ENCODE measurements around the gene RANGAP1.

The RANGAP1 gene

DNA sequence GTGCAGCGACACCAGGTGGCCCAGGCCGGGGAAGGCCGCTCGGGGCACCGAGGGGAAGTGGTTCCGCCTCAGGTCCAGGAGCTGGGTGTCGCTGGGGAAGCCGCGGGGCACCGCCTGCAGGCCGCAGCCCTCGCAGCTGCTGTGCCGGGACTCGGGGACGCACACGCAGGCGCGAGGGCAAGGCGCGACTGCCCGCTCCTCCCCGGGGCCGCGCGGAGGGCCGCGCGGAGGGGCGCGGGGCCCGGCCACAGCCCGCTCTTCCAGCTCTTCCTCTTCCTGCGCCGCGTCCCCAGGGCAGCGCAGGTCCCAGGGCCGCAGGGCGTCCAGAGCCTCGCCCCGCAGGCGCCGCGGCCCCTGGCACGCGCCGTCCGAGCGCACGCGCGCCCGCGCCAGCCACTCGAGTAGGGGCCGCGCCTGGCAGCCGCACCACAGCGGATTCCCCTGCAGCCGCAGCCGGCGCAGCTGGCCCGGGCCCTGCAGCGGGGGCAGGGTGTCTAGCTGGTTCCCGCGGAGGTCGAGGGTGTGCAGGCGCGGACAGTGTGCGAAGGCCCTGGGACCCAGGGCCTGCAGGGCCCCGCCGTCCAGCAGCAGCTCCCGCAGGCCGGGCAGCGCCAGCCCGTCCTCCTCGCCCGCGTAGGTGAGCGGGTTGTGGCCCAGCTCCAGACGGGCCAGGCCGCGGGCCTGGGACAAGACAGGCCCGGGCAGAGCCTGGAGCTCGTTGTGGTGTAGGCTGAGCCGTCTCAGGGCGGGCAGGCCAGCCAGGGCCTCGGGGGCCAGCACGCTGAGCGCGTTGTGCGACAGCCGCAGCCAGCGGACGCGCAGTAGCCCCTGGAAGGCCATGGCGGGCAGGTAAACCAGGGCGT, 48.0 kb downstream of the RANGAP1 start:
- Mint-ChIP-seq H3K9me3 (ENCODE audit: low read depth) (no peaks in the 10 kb centered on the region), H3K36me3 (no peaks in the 10 kb centered on the region), H3K27me3 (no peaks in the 10 kb centered on the region), H3K4me1 (ENCODE audit: low read depth) (peaks cover 10% of the 10 kb centered on the region), H3K4me3 (peak overlapping the region; percentile 70), H3K27ac (no peak overlapping the region)

DNA sequence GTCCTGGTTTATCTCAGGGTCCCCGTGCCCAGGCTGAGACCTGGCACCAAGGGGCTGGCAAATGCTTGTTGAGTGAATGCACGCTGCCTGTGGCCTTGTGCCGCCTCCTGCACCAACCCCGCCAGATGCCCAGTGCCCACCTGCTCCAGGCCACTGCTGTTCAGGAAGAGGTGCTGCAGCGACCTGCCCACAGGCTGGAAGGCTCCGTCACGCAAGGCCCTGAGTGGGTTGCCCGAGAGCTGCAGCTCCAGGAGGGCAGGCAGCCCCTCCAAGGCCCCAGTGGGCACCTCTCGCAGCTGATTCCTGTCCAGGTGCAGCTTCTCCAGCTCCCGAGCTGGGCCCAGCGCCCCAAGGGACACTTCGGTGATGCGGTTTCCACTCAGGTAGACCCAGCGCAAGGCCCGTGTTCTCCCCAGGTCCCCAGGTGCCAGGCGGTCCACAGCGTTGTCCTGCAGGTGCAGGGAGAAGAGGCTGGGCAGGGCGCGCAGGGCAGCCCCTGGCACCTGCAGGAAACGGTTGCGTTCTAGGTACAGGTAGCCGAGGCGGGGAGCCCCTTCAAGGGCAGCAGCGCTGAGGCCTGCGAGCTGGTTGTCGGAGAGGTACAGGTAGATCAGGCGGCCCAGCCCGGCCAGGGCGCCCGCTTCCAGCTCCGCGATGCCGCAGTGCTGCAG, 48.8 kb downstream of the RANGAP1 start:
- H3K36me3 Mint-ChIP-seq, result no peaks in the 10 kb centered on the region
- H3K27ac Mint-ChIP-seq, result peak overlapping the region; percentile 58
- H3K27me3 Mint-ChIP-seq, result no peaks in the 10 kb centered on the region
- H3K4me1 Mint-ChIP-seq (ENCODE audit: low read depth), result peaks cover 10% of the 10 kb centered on the region
- H3K4me3 Mint-ChIP-seq, result peak overlapping the region; percentile 70
- no peaks in the 10 kb centered on the region for H3K9me3 Mint-ChIP-seq (ENCODE audit: low read depth)

DNA sequence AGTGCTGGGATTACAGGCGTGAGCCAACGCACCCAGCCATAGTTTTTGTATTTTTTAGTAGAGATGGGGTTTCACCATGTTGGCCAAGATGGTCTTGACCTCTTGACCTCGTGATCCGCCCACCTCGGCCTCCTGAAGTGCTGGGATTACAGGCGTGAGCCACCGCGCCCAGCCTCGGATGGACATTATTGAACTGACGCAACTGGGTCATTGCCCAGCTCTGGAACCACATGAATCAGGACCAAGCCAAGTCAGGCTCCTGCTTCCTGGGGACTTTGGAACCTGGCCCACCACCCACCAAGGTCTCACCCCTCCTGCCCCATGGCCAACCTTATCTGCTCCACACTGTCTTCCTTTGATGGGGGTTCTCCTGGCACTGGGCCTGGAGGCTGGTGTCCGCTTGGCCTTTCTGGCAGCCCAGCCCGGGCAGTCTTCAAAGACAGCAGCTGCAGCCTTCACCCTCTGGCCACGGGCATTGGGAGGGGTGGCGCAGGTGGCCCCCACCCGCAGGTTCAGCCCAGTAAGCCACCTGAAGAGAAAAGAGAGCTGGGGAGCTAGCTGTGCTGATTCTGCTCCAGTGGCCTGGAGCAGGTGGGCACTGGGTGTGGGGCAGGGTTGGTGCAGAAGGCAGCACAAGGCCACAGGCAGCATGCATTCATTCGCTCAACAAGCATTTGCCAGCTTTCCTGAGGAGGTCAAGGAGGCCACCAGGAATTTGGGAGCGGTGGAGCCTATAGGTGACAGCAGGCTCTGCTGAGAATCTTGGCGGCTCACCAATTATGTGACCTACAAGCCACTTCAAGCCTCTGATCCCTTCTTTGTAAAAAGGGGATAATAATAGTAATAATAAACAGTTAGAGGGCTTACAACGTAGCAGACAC, 50.9 kb downstream of the RANGAP1 start:
- H3K4me1 Mint-ChIP-seq (ENCODE audit: low read depth), result peaks cover 10% of the 10 kb centered on the region
- H3K36me3 Mint-ChIP-seq, result no peaks in the 10 kb centered on the region
- H3K27ac Mint-ChIP-seq, result no peak overlapping the region
- H3K27me3 Mint-ChIP-seq, result no peaks in the 10 kb centered on the region
- no peak overlapping the region for H3K4me3 Mint-ChIP-seq
- H3K9me3 Mint-ChIP-seq (ENCODE audit: low read depth), result no peaks in the 10 kb centered on the region

- no peaks in the 10 kb centered on the region for H3K27me3 Mint-ChIP-seq
- no peaks in the 10 kb centered on the region for H3K4me1 Mint-ChIP-seq (ENCODE audit: low read depth)
- H3K9me3 Mint-ChIP-seq (ENCODE audit: low read depth), result no peaks in the 10 kb centered on the region
- H3K4me3 Mint-ChIP-seq, result no peak overlapping the region
- H3K27ac Mint-ChIP-seq, result no peak overlapping the region
- H3K36me3 Mint-ChIP-seq, result no peaks in the 10 kb centered on the region
These were observed 54.6 kb downstream of the RANGAP1 start for GRCh38 chr22:41231369-41231768.

GRCh38 chr22:41230401-41230785, 55.6 kb downstream of the RANGAP1 start:
- no peak overlapping the region for H3K4me3 Mint-ChIP-seq
- no peaks in the 10 kb centered on the region for H3K4me1 Mint-ChIP-seq (ENCODE audit: low read depth)
- H3K27ac Mint-ChIP-seq, result no peak overlapping the region
- H3K9me3 Mint-ChIP-seq (ENCODE audit: low read depth), result no peaks in the 10 kb centered on the region
- H3K36me3 Mint-ChIP-seq, result no peaks in the 10 kb centered on the region
- no peaks in the 10 kb centered on the region for H3K27me3 Mint-ChIP-seq

DNA sequence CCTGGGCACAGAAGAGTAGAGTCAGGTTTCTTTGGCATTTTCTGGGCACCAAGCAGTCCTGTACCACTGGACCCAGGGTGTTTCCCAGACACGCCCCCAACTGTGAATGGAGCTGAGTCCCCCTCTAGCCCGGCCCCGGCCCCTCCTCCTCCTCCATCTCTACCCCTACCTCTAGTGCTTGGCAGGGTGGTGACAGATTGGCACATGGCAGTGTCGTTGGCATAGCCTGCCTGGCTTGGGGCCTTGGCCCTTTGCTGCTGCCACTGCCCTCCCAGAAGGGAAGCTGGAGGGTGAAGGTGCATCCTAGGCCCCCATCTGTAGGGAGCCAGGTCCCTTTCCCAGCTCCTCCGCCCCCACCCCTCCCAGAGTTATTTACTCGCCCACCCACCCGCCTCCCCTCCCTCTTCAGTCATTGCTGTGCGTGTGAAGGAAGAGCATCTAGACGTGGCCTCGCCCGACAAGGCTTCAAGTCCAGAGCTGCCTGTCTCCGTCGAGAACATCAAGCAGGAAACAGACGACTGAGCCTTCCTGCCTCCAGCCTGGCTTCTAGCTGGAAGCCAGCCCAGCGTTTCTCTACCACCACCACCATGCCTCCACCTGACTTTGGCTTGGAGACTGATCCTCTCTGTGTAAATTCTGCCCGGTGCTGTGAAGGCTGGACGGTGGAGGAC, 56.1 kb downstream of the RANGAP1 start:
- Mint-ChIP-seq H3K9me3 (ENCODE audit: low read depth) (no peaks in the 10 kb centered on the region), H3K4me3 (no peak overlapping the region), H3K27me3 (no peaks in the 10 kb centered on the region), H3K36me3 (no peaks in the 10 kb centered on the region), H3K27ac (no peak overlapping the region), H3K4me1 (ENCODE audit: low read depth) (no peaks in the 10 kb centered on the region)

GRCh38 chr22:41229215-41229614, 56.8 kb downstream of the RANGAP1 start:
- no peak overlapping the region for H3K4me3 Mint-ChIP-seq
- no peaks in the 10 kb centered on the region for H3K9me3 Mint-ChIP-seq (ENCODE audit: low read depth)
- H3K36me3 Mint-ChIP-seq, result no peaks in the 10 kb centered on the region
- H3K27ac Mint-ChIP-seq, result no peak overlapping the region
- no peaks in the 10 kb centered on the region for H3K4me1 Mint-ChIP-seq (ENCODE audit: low read depth)
- H3K27me3 Mint-ChIP-seq, result no peaks in the 10 kb centered on the region

GRCh38 chr22:41226723-41227655, 59.0 kb downstream of the RANGAP1 start:
- no peaks in the 10 kb centered on the region for H3K9me3 Mint-ChIP-seq (ENCODE audit: low read depth)
- no peaks in the 10 kb centered on the region for H3K27me3 Mint-ChIP-seq
- H3K4me3 Mint-ChIP-seq, result no peak overlapping the region
- H3K4me1 Mint-ChIP-seq (ENCODE audit: low read depth), result no peaks in the 10 kb centered on the region
- H3K27ac Mint-ChIP-seq, result no peak overlapping the region
- peaks cover 2% of the 10 kb centered on the region for H3K36me3 Mint-ChIP-seq

GRCh38 chr22:41223535-41223934, 62.5 kb downstream of the RANGAP1 start:
- no peaks in the 10 kb centered on the region for H3K9me3 Mint-ChIP-seq (ENCODE audit: low read depth)
- H3K36me3 Mint-ChIP-seq, result peaks cover 4% of the 10 kb centered on the region
- H3K4me1 Mint-ChIP-seq (ENCODE audit: low read depth), result no peaks in the 10 kb centered on the region
- H3K27ac Mint-ChIP-seq, result no peak overlapping the region
- no peak overlapping the region for H3K4me3 Mint-ChIP-seq
- no peaks in the 10 kb centered on the region for H3K27me3 Mint-ChIP-seq

- H3K36me3 Mint-ChIP-seq, result peaks cover 4% of the 10 kb centered on the region
- H3K4me1 Mint-ChIP-seq (ENCODE audit: low read depth), result peaks cover 1% of the 10 kb centered on the region
- no peaks in the 10 kb centered on the region for H3K9me3 Mint-ChIP-seq (ENCODE audit: low read depth)
- no peak overlapping the region for H3K4me3 Mint-ChIP-seq
- H3K27me3 Mint-ChIP-seq, result no peaks in the 10 kb centered on the region
- H3K27ac Mint-ChIP-seq, result no peak overlapping the region
These were observed 63.0 kb downstream of the RANGAP1 start for GRCh38 chr22:41222846-41223507.

DNA sequence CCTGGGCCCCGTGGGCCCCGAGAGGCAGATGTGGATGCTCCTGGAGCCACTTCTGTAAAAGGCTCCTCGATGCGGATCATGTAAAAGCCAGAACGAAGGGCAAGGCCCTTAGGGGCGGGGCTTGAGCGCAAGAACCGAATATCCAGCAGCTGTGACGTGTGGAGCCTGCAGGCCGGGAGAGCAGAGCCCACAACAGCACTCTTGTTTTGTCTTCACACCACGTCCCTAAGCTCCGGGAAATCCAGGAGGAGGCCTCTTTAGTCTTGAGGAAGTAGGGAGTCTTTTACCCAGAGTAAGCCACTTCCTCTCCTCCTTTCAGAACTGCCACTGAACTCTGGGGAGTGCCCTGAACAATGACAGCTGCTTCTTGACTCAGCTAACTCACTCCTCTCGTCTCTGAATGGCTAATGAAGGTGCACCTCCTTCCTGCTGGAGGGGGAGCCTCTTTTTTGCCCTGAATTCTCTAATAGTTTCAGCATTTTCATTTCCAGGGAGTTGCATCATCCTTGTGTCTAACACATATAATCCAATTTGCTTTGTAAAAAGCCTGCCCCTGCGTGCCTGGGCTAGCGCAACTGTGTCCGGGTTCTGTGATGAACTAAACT, 68.3 kb downstream of the RANGAP1 start:
- Mint-ChIP-seq H3K36me3 (peaks cover 11% of the 10 kb centered on the region), H3K27me3 (no peaks in the 10 kb centered on the region), H3K9me3 (ENCODE audit: low read depth) (no peaks in the 10 kb centered on the region), H3K4me3 (peak overlapping the region; percentile 44), H3K27ac (peak overlapping the region; percentile 64), H3K4me1 (ENCODE audit: low read depth) (peaks cover 19% of the 10 kb centered on the region)

DNA sequence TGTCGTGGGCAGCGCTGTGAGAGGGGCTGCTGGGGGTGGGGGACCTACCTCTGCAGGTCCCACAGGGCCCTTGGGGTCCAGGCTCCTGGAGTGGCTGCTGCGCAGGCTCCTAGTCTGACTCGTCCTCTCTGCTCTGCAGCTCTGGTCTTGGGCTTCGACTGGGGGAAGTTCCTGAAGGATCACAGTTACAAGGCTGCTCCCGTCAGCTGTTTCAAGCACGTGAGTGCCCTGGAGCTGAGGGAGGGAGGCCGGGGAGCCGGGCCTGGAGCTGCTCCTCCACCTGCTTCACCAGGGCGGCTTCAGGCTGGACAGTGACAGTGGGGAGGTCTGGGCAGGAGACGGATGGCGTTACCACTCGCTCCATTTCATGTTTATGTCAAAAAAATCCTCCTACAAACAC, 69.0 kb downstream of the RANGAP1 start:
- Mint-ChIP-seq H3K36me3 (peaks cover 11% of the 10 kb centered on the region), H3K4me1 (ENCODE audit: low read depth) (peaks cover 19% of the 10 kb centered on the region), H3K4me3 (no peak overlapping the region), H3K27me3 (no peaks in the 10 kb centered on the region), H3K9me3 (ENCODE audit: low read depth) (no peaks in the 10 kb centered on the region), H3K27ac (no peak overlapping the region)

GRCh38 chr22:41215926-41216325, 70.1 kb downstream of the RANGAP1 start:
- H3K4me3 Mint-ChIP-seq, result no peak overlapping the region

More at GRCh38 chr22:41215926-41216325, 70.1 kb downstream of the RANGAP1 start:
- no peak overlapping the region for H3K27ac Mint-ChIP-seq
- H3K36me3 Mint-ChIP-seq, result peaks cover 11% of the 10 kb centered on the region
- H3K9me3 Mint-ChIP-seq (ENCODE audit: low read depth), result no peaks in the 10 kb centered on the region
- H3K27me3 Mint-ChIP-seq, result no peaks in the 10 kb centered on the region
- peaks cover 19% of the 10 kb centered on the region for H3K4me1 Mint-ChIP-seq (ENCODE audit: low read depth)

Measured in activated naive CD8-positive, alpha-beta T cell (primary cell).